Lung (tissue), 12 donors: Measurements from ENCODE around the gene CCDC3. TPM values are rescaled to one million over a fixed set of nuclear protein-coding genes. Genes with fewer than 3 reads are reported as not detected.

ENCODE experiments used
- ATAC-seq: fragments of 200-7000 bp; cut with Tn5 transposase; one replicate; pipeline ENCODE4 v1.9.1; 2020; ENCODE audit warnings: moderate number of reproducible peaks; ENCODE audit not compliant: insufficient read depth, low FRiP score
- DNase-seq, 3 donors: peaks; one replicate each; pipeline ENCODE4 v3.0.0-alpha.2; 2013 to 2017
- H3K27ac ChIP-seq, 2 donors: one replicate each; pipeline ENCODE4 v1.5.1; 2013; ENCODE audit warnings: mild to moderate bottlenecking in 2 of 2, moderate library complexity in 2 of 2, control low read depth in 1 of 2, inconsistent platforms in 1 of 2, low read depth in 1 of 2, low read length in 1 of 2
- H3K27me3 ChIP-seq, 3 donors: one replicate each; pipeline ENCODE4 v1.5.1; 2013; ENCODE audit warnings: low read length in 2 of 3; ENCODE audit not compliant: control insufficient read depth in 3 of 3, insufficient read depth in 3 of 3
- H3K36me3 ChIP-seq, 4 donors: one replicate each; pipeline ENCODE4 v1.5.1; 2013; ENCODE audit warnings: low read length in 4 of 4, mild to moderate bottlenecking in 1 of 4, moderate library complexity in 1 of 4; ENCODE audit not compliant: control insufficient read depth in 4 of 4, insufficient read depth in 4 of 4
- H3K4me1 ChIP-seq, 5 donors: one replicate each; pipeline ENCODE4 v1.5.1; 2013; ENCODE audit warnings: low read length in 5 of 5, mild to moderate bottlenecking in 2 of 5, moderate library complexity in 1 of 5; ENCODE audit not compliant: control insufficient read depth in 5 of 5, insufficient read depth in 5 of 5
- H3K4me3 ChIP-seq: one replicate; pipeline ENCODE4 v1.5.1; 2013; ENCODE audit warnings: mild to moderate bottlenecking, control low read depth, moderate library complexity
- H3K9ac ChIP-seq, 2 donors: one replicate each; pipeline ENCODE4 v1.5.1; 2013; ENCODE audit warnings: low read length in 2 of 2, control low read depth in 1 of 2; ENCODE audit not compliant: insufficient read depth in 1 of 2
- H3K9me3 ChIP-seq, 4 donors: one replicate each; pipeline ENCODE4 v1.5.1; 2013; ENCODE audit warnings: low read length in 3 of 4, mild to moderate bottlenecking in 1 of 4, moderate library complexity in 1 of 4; ENCODE audit not compliant: control insufficient read depth in 4 of 4, insufficient read depth in 3 of 4
- WGBS, 2 donors: extraction: QIAGEN DNeasy Blood & Tissue Kit; methylation state at CpG; one replicate each; pipeline ENCODE4 v1.1.7; 2013; 5-methylcytosine and 5-hydroxymethylcytosine counted together
- polyA plus RNA-seq, 2 donors: library from polyadenylated mRNA; stranded (reverse); fragments of 200-250 nt; gene quantifications; one replicate each; pipeline ENCODE4 v1.2.1, GENCODE V29; 2013
- total RNA-seq, 2 donors: library from RNA; depleted of rRNA in 1 of 2; stranded (reverse); fragments of >200 nt in 1 of 2; gene quantifications; one replicate each; pipeline ENCODE4 v1.2.1, GENCODE V29; 2014 to 2021
- TF ChIP-seq, protein P1 (sequence below): IDR thresholded peaks from 2 replicates; pipeline ENCODE4 v1.5.1; 2012; ENCODE audit warnings: mild to moderate bottlenecking; ENCODE audit errors: control extremely low read depth, extremely low read depth
- donor health status: control.
- donor health status: control.
- donor health status: Bipolar disorder and iron deficiency.
- donor health status: healthy.
- donor health status: DM: yes; HTN: yes; CAD: no.

Gene CCDC3
- total and polyA plus RNA-seq, 4 donors: 4.1 to 21.5 (median 11.0) TPM

DNA sequence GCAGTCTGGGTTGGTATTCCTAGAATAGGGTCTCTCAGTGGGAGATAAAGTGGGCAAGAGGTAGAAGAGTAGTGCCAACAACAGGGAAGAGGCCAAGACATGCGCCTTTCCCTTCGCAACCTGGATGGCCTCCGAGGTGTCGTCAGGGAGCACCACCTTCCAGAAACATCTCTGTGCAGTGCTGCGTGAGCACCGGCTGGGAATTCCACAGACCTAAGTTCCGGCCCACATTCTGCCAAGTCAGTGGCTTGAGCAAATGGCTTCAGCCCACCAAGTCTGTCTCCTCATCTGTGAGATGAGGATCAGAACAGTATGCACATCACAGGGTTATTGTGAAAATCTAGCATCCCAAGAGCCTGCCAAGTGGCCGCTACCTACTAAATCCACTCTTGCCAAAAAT is 40.6 kb downstream of the CCDC3 start:
- no peak overlapping the region for H3K9ac ChIP-seq
- WGBS, 2 donors: 82 to 89% methylated on average over 8 of the region's 8 CpGs
- H3K36me3 ChIP-seq: no peaks in the 10 kb centered on the region
- no peak for DNase-seq
- H3K4me3 ChIP-seq: no peak overlapping the region
- H3K4me1 ChIP-seq: peaks cover 0 to 41% (median 15%) of the 10 kb centered on the region in 5 donors
- peak overlapping the region in 1 of 2 donors; percentile 48 for H3K27ac ChIP-seq
- peaks cover 0 to 6% (median 2%) of the 10 kb centered on the region in 4 donors for H3K9me3 ChIP-seq
- no peak for ATAC-seq
- peaks cover 0 to 7% (median 0%) of the 10 kb centered on the region in 3 donors for H3K27me3 ChIP-seq
- TF ChIP-seq, protein P1, sequence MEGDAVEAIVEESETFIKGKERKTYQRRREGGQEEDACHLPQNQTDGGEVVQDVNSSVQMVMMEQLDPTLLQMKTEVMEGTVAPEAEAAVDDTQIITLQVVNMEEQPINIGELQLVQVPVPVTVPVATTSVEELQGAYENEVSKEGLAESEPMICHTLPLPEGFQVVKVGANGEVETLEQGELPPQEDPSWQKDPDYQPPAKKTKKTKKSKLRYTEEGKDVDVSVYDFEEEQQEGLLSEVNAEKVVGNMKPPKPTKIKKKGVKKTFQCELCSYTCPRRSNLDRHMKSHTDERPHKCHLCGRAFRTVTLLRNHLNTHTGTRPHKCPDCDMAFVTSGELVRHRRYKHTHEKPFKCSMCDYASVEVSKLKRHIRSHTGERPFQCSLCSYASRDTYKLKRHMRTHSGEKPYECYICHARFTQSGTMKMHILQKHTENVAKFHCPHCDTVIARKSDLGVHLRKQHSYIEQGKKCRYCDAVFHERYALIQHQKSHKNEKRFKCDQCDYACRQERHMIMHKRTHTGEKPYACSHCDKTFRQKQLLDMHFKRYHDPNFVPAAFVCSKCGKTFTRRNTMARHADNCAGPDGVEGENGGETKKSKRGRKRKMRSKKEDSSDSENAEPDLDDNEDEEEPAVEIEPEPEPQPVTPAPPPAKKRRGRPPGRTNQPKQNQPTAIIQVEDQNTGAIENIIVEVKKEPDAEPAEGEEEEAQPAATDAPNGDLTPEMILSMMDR: no peak

DNA sequence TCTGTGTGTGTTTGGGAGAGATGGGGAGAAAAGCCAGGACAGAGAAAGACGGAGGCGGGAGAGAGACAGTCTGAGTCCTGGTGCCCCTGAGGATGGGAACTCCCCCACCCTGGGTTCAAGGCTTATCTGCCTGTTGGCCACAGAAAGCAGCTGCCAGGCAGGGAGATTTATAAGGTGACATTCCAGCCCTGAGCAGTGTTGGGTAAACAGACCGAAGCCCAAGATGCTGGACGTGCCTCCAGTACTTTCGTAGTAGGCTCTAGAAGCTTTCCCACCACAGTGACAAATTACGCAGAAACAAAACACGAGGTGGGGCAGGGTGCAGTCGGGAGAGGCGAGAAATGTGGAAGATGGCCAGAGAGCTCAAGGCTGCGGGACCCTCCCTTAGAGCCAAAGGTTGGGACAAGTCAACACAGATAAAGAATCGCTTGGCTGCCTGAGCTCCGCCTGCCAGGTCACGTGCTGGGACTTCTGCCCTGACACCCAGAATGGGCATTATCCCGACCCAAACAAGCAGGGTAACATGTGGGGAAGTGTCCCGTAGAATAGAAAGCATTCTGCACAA is 41.1 kb downstream of the CCDC3 start:
- DNase-seq (peak; percentile 79 to 89 (median 86)), ATAC-seq (no peak)
- TF ChIP-seq, protein P1: no peak
- Histone ChIP-seq H3K27me3 (peaks cover 0 to 7% (median 0%) of the 10 kb centered on the region in 3 donors), H3K27ac (no peak overlapping the region), H3K9me3 (peaks cover 0 to 6% (median 2%) of the 10 kb centered on the region in 4 donors), H3K36me3 (no peaks in the 10 kb centered on the region), H3K4me3 (no peak overlapping the region), H3K4me1 (peaks cover 0 to 38% (median 15%) of the 10 kb centered on the region in 5 donors), H3K9ac (no peak overlapping the region)
- WGBS, 2 donors: 48 to 67% methylated on average over 15 of the region's 15 CpGs

DNA sequence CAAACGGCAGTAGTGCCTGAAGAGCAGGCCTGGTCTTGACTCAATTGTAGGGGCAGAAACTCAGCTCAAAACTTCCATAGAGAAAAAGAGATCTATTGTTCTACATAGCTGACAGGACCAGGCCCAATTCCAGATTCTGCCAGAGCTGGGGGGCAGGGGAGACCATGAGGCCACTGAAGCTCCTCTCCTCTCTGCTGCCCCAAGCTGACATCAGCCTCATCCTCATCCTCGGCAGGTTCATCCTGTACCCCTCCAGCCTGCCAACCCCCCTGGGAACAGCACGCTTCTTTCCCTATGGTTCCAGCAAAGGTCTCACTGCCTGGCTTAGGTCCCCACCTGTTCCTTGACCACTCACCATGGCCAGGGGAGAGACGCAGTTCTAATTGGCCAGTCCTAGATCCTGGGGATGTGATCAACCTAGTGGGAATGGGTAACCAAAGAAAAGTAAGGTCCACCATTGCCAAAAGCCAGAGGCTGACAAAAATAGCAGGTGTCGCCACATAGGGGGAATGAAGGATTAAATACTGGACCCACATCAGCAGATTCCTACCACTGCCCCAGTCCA is 42.9 kb downstream of the CCDC3 start:
- WGBS, 2 donors: 91 to 93% methylated on average over 5 of the region's 5 CpGs
- ATAC-seq: no peak

More for the DNA sequence above, 42.9 kb downstream of the CCDC3 start:
- Histone ChIP-seq H3K27ac (no peak overlapping the region), H3K4me1 (peaks cover 0 to 33% (median 15%) of the 10 kb centered on the region in 5 donors), H3K36me3 (no peaks in the 10 kb centered on the region), H3K9ac (no peak overlapping the region), H3K9me3 (peaks cover 0 to 6% (median 2%) of the 10 kb centered on the region in 4 donors), H3K27me3 (peaks cover 0 to 3% (median 0%) of the 10 kb centered on the region in 3 donors), H3K4me3 (no peak overlapping the region)
- DNase-seq: no peak
- TF ChIP-seq, protein P1: no peak
